ENCODE data around the gene IGHMBP2.

GRCh38 chr11:68880851-68881250 is 22.8 kb upstream of the IGHMBP2 start:
- no peak for TF ChIP-seq CTCF (IDR thresholded peaks at IDR 0.05; ENCODE audit: insufficient read depth, low read length, poor library complexity, severe bottlenecking)
- no peak for TF ChIP-seq EZH2phosphoT487 (conservative IDR thresholded peaks at IDR 0.05; ENCODE audit: low read length)

Data from SU-DHL-6 (cell line).